Measurements from ENCODE around the gene HLA-B. TPM values are rescaled to one million over a fixed set of nuclear protein-coding genes. Genes with fewer than 3 reads are reported as not detected.
"Not testable (repeated sequence)": the region's sequence is repeated elsewhere in the genome, so short reads cannot be mapped to it uniquely, and the experiment has no call there.

Gene HLA-B
- total RNA-seq, 4 donors from 2014 or later, result 328 to 1,292 (median 594) TPM

GRCh38 chr6:31396422-31397152 lies 39.6 kb upstream of the HLA-B start:
- H3K27ac ChIP-seq, result no peak overlapping the region
- H3K9me3 ChIP-seq, result no peaks in the 10 kb centered on the region
- no peaks in the 10 kb centered on the region for H3K27me3 ChIP-seq
- intact Hi-C loops (cut with DNase I), result loop anchor here (2.0 kb wide), 1 partner anchor 44 kb away; no protein-coding TSS in a partner anchor
- peaks cover 4 to 8% of the 10 kb centered on the region in 2 donors for H3K4me1 ChIP-seq
- H3K36me3 ChIP-seq, result peaks cover 0 to 5% of the 10 kb centered on the region in 2 donors
- 43 to 51% methylated on average over 10 of the region's 11 CpGs for WGBS, 2 donors
- H3K4me3 ChIP-seq (replicated peaks in 1 of 3), result no peak overlapping the region
- TF ChIP-seq CTCF (IDR thresholded peaks at IDR 0.05), result peak; percentile 69 to 93 (median 87)
- no peak for TF ChIP-seq POLR2A (IDR thresholded peaks at IDR 0.05)
- DNase-seq, result peak; percentile 82 to 85

DNA sequence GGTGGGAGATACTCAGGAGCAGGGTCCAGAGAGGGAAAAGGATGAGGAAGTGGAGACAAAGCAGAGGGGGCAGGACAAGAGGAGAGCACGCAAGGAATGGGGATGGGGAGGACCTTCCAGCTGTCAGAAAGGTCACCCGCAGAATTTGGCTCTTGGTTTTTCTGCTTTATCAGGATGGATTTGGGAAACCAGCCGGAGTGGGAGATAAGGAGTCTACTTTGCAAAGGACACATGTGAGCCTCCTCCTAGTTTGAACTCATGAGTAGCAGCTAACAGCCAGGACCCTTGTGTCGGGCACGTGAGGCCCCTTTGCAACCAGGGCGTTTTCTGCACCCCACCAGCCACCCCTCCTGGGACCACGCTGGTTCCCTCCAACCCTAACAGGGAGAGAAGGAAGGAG lies 38.9 kb upstream of the HLA-B start:
- H3K4me3 ChIP-seq (replicated peaks in 1 of 3), result no peak overlapping the region
- intact Hi-C loops (cut with DNase I), result loop anchor here (2.0 kb wide), 1 partner anchor 45 kb away; no protein-coding TSS in a partner anchor
- H3K36me3 ChIP-seq, result peaks cover 0 to 5% of the 10 kb centered on the region in 2 donors
- H3K4me1 ChIP-seq, result peaks cover 0 to 4% of the 10 kb centered on the region in 2 donors
- H3K27ac ChIP-seq, result no peak overlapping the region
- no peaks in the 10 kb centered on the region for H3K27me3 ChIP-seq
- no peak for DNase-seq
- TF ChIP-seq POLR2A (IDR thresholded peaks at IDR 0.05), result no peak
- no peak for TF ChIP-seq CTCF (IDR thresholded peaks at IDR 0.05)
- 78 to 91% methylated on average over 7 of the region's 7 CpGs for WGBS, 2 donors
- no peaks in the 10 kb centered on the region for H3K9me3 ChIP-seq

- H3K4me1 ChIP-seq, result peaks cover 0 to 4% of the 10 kb centered on the region in 2 donors
- WGBS, 2 donors, result 77 to 80% methylated on average over 4 of the region's 4 CpGs
These were observed 37.4 kb upstream of the HLA-B start for GRCh38 chr6:31394381-31394780.

DNA sequence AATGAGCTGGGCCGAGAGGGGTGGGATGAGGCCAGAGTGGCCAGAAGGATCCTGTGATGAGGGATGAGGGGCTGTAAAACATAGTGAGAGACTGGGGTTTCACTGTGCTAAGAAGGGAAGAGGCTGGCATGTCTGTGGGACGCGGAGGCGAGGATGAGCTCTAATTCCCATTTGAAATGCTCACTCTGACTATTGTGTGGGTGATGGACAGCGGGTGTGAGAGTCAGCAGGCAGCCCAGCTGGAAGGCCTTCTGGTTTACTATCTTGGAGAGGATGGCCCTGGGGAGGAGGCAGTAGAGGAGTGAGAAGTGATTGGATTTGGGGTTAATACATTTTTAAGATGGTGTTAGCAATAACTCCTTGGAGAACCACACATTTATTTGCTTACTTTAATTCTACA lies 37.0 kb upstream of the HLA-B start:
- Histone ChIP-seq H3K36me3 (peaks cover 0 to 5% of the 10 kb centered on the region in 2 donors), H3K27me3 (no peaks in the 10 kb centered on the region), H3K4me3 (replicated peaks in 1 of 3) (no peak overlapping the region), H3K4me1 (peaks cover 0 to 4% of the 10 kb centered on the region in 2 donors), H3K27ac (no peak overlapping the region), H3K9me3 (no peaks in the 10 kb centered on the region)
- DNase-seq, result no peak
- TF ChIP-seq POLR2A (IDR thresholded peaks at IDR 0.05), result no peak
- TF ChIP-seq CTCF (IDR thresholded peaks at IDR 0.05), result no peak
- intact Hi-C loops (cut with DNase I), result no loop called here
- WGBS, 2 donors, result 64 to 67% methylated on average over 5 of the region's 5 CpGs

More at GRCh38 chr6:31394381-31394780, 37.4 kb upstream of the HLA-B start:
- Histone ChIP-seq H3K27ac (no peak overlapping the region), H3K4me3 (replicated peaks in 1 of 3) (no peak overlapping the region), H3K27me3 (no peaks in the 10 kb centered on the region), H3K9me3 (no peaks in the 10 kb centered on the region), H3K36me3 (peaks cover 0 to 5% of the 10 kb centered on the region in 2 donors)
- DNase-seq, result no peak
- TF ChIP-seq CTCF (IDR thresholded peaks at IDR 0.05) (no peak), POLR2A (IDR thresholded peaks at IDR 0.05) (no peak)
- intact Hi-C loops (cut with DNase I), result no loop called here

GRCh38 chr6:31389802-31390132 lies 32.8 kb upstream of the HLA-B start:
- H3K4me1 ChIP-seq; DNase-seq; H3K4me3 ChIP-seq (replicated peaks in 1 of 3); H3K27me3 ChIP-seq; H3K27ac ChIP-seq; H3K9me3 ChIP-seq; H3K36me3 ChIP-seq; intact Hi-C loops (cut with DNase I): not testable (repeated sequence)

All from thyroid gland (tissue), 4 donors.